IPS-15b (cell line): ENCODE results near the gene CCDC63.
"Not testable (repeated sequence)": the region's sequence is repeated elsewhere in the genome, so short reads cannot be mapped to it uniquely, and the experiment has no call there.

ENCODE experiments used
- H3K27me3 ChIP-seq: one replicate; pipeline ENCODE4 v1.6.1; 2013; ENCODE audit warnings: low read length; ENCODE audit not compliant: control insufficient read depth, insufficient read depth
- H3K36me3 ChIP-seq: one replicate; pipeline ENCODE4 v1.6.1; 2013; ENCODE audit warnings: low read length; ENCODE audit not compliant: control insufficient read depth, insufficient read depth
- H3K4me1 ChIP-seq: one replicate; pipeline ENCODE4 v1.6.1; 2013; ENCODE audit warnings: mild to moderate bottlenecking, low read length; ENCODE audit not compliant: control insufficient read depth, insufficient read depth
- H3K4me3 ChIP-seq: one replicate; pipeline ENCODE4 v1.5.1; 2013; ENCODE audit warnings: low read depth, low read length
- H3K9ac ChIP-seq: one replicate; pipeline ENCODE4 v1.6.1; 2013; ENCODE audit warnings: low read depth, mild to moderate bottlenecking, low read length
- H3K9me3 ChIP-seq: one replicate; pipeline ENCODE4 v1.6.1; 2013; ENCODE audit warnings: mild to moderate bottlenecking, low read length; ENCODE audit not compliant: control insufficient read depth, insufficient read depth

The CCDC63 gene

DNA sequence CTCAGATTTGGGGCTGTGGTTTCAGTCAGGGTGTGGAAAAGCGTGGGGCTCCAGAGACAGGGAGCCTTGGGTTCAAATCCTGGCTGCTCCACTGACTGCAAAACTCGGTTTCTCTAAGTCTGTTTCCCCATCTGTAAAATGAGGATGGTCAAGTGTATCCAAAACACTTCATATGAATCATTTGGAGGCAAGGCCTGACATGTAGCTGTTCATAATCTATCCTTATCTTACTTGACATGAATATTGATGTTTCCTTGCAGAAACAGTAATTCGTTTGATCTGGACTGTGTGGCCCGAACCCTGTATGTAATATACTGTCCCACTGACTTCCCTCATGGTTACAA, 1.5 kb upstream of the CCDC63 start:
- no peak overlapping the region for H3K4me3 ChIP-seq

DNA sequence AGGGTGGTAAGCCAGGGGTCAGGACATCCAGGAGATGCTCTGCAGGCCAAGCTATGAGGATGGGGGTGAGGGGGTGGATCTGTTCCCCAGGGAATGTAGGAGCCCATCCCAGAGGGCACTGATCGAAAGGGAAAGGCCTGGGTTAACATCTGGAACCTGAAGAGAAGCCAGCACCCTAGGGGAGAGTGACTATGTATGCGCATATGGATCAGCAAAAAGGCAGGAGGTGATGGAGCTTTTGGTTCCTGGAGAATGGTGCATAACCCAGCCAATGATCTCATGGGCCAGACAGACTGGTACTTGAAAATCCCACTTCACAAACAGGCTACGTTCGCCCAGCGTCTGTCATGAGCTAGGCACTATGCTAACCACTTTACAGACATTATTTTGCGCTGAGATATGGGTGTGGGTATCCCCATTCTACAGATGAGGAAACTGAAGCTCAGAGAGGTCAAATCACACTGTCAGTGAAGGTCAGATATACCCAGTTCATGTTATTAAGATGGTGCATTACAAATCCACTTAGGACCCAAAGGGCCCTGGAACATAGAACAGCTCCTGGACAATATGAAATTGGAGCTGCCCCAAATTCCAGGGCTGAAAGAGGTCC, 1.6 kb downstream of the CCDC63 start:
- H3K9ac ChIP-seq = no peak overlapping the region

More for the DNA sequence above, 1.5 kb upstream of the CCDC63 start:
- no peaks in the 10 kb centered on the region for H3K4me1 ChIP-seq
- H3K9ac ChIP-seq = no peak overlapping the region
- no peaks in the 10 kb centered on the region for H3K36me3 ChIP-seq
- H3K27me3 ChIP-seq = no peaks in the 10 kb centered on the region
- no peaks in the 10 kb centered on the region for H3K9me3 ChIP-seq

DNA sequence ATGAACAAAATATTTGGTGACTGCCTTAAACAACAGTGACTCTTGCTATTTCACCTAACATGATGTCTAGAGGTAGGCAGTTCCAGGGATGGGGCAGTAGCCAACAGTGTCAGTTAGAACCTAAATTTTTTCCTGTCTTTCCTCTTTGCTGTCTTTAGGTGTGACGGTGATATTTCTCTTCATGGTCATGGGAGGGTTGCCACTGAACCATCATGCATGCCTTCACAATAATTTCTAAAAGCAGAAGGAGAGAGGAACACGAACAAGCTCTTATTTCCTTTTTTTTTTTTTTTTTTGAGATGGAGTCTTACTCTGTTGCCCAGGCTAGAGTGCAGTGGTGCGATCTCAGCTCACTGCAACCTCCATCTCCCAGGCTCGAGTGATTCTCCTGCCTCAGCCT, 2.4 kb downstream of the CCDC63 start:
- H3K4me1 ChIP-seq = no peaks in the 10 kb centered on the region
- H3K4me3 ChIP-seq = no peak overlapping the region
- H3K9me3 ChIP-seq = no peaks in the 10 kb centered on the region
- H3K9ac ChIP-seq = no peak overlapping the region
- H3K27me3 ChIP-seq = no peaks in the 10 kb centered on the region
- no peaks in the 10 kb centered on the region for H3K36me3 ChIP-seq

More for the DNA sequence above, 1.6 kb downstream of the CCDC63 start:
- Histone ChIP-seq H3K4me3 (no peak overlapping the region), H3K4me1 (no peaks in the 10 kb centered on the region), H3K27me3 (no peaks in the 10 kb centered on the region), H3K9me3 (no peaks in the 10 kb centered on the region), H3K36me3 (no peaks in the 10 kb centered on the region)

DNA sequence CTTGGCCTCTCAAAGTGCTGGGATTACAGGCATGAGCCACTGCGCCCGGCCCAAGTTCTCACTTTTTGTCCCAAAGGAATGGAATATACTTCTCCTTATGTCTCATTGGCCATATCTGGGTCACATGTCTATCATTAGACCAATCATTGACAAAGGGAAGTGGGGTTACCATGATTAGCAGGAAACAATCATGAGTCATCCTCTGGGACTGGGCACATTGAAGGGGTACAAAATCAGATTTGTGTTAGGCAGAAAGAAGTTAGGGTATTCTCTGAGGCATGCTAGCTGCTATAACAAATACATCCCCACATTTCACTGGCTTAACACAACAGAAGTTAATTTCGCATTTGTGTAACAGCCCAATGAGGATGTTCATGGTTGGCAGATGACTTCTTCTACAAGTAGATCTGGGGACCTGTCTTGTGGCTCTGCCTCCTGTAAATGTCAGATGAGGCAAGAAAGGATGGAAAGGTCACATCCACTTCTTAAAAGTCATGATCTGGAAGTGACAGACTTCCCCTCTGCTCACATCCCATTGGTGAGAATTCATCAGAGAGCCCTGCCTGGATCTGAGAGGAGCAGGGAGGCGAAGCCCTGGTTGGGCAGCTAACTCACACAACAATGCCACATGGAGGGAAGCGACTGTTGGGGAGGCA, 3.1 kb downstream of the CCDC63 start:
- H3K4me1 ChIP-seq = no peaks in the 10 kb centered on the region
- no peaks in the 10 kb centered on the region for H3K36me3 ChIP-seq
- H3K27me3 ChIP-seq = no peaks in the 10 kb centered on the region
- no peak overlapping the region for H3K9ac ChIP-seq
- H3K4me3 ChIP-seq = no peak overlapping the region
- H3K9me3 ChIP-seq = no peaks in the 10 kb centered on the region

DNA sequence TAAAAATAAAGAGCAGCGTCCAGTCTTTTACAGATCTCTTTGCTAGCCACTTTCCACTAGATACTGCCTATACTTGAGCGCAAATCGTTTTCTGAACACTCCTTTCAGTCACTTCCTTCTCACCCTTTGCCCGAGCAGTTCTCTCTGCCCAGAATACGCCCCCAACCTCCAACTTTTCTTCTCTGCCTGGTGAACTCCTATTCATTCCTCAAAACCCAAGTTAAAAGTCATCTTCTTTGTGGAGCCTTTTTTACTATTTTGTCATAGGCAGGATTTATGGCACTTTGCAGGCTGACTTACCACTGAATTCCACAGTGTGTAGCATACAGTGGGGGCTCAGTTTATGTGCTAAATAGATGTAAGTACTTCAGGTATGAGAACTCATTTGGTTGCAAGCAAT, 4.0 kb downstream of the CCDC63 start:
- Histone ChIP-seq H3K9ac (no peak overlapping the region), H3K27me3 (no peaks in the 10 kb centered on the region), H3K4me3 (no peak overlapping the region), H3K36me3 (no peaks in the 10 kb centered on the region), H3K9me3 (no peaks in the 10 kb centered on the region), H3K4me1 (no peaks in the 10 kb centered on the region)

DNA sequence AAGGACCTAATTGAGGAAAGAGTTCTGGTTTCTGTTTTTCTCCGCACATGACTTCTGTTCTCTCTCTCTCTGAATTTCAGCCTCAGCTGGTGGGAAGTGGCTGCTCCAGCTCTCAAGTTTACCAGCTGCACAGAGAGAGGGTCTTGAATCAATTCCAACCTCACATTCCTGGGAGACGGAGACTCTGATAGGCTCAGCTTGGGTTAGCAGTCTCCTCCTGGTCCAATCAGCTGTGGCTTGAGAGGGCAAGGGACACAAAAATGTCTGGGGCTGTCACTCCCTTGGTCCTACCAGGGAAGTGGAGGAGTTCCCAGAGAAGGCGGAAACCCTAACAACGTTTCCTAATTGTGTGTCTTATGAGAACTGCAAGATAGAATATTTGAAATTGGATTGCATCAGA, 7.0 kb downstream of the CCDC63 start:
- H3K9ac ChIP-seq = no peak overlapping the region
- no peaks in the 10 kb centered on the region for H3K27me3 ChIP-seq
- no peaks in the 10 kb centered on the region for H3K36me3 ChIP-seq
- H3K9me3 ChIP-seq = no peaks in the 10 kb centered on the region
- no peak overlapping the region for H3K4me3 ChIP-seq
- H3K4me1 ChIP-seq = peaks cover 8% of the 10 kb centered on the region

DNA sequence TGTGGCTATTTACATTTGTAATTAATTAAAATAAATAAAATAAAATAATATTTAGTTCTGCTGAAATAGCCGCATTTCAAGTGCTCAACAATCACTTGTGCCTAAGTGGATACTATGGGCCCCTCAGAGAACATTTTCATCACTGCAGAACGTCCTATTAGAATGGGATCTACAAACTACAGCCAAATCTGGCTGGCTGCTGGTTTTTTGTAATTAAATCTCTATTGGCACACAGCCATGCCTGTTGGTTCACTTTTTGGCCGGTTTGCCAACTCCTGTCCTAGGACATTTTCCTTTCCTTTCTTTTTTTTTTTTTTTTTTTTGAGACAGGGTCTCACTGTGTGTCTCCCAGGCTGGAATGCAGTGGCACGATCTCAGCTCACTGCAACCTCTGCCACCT, 9.8 kb downstream of the CCDC63 start:
- peaks cover 12% of the 10 kb centered on the region for H3K4me1 ChIP-seq
- H3K4me3 ChIP-seq = no peak overlapping the region
- H3K36me3 ChIP-seq = no peaks in the 10 kb centered on the region
- H3K27me3 ChIP-seq = no peaks in the 10 kb centered on the region
- no peaks in the 10 kb centered on the region for H3K9me3 ChIP-seq
- H3K9ac ChIP-seq = no peak overlapping the region

DNA sequence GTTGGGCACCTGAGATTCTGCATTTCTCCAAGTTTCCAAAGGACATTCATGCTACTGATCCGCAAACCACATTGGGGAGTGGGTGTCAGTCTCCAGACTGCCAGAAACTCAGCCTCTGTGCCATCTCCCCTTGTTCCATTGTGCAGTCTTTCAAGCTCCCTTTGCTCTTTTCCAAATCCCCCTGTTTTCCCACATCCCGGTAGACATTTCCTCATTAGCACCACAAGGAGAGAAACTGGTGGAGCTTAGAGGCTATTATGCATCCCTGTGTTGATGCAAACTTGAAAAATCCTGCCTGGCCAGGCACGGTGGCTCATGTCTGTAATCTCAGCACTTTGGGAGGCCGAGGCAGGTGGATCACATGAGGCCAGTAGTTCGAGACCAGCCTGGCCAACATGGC, 10.7 kb downstream of the CCDC63 start:
- Histone ChIP-seq H3K4me1 (peaks cover 15% of the 10 kb centered on the region), H3K27me3 (no peaks in the 10 kb centered on the region), H3K36me3 (no peaks in the 10 kb centered on the region), H3K4me3 (no peak overlapping the region), H3K9me3 (no peaks in the 10 kb centered on the region), H3K9ac (no peak overlapping the region)

DNA sequence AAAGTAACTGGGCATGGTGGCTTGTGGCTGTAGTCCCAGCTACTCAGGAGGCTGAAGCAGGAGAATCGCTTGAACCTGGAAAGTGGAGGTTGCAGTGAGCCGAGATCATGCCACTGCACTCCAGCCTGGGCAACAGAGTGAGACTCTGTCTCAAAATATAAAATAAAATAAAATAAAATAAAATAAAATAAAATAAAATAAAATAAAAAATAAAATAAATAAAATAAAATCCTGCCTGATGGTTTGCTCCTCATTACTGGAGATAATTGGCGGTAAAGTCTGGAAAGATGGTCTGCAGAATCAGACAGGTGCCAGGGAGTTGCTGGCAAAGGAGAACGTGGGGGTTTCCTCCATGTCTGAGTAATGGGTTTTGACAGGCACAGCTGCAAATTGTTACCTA, 11.2 kb downstream of the CCDC63 start:
- not testable (repeated sequence) for H3K9me3 ChIP-seq, H3K4me3 ChIP-seq, H3K27me3 ChIP-seq, H3K9ac ChIP-seq, H3K36me3 ChIP-seq
- peaks cover 15% of the 10 kb centered on the region for H3K4me1 ChIP-seq

DNA sequence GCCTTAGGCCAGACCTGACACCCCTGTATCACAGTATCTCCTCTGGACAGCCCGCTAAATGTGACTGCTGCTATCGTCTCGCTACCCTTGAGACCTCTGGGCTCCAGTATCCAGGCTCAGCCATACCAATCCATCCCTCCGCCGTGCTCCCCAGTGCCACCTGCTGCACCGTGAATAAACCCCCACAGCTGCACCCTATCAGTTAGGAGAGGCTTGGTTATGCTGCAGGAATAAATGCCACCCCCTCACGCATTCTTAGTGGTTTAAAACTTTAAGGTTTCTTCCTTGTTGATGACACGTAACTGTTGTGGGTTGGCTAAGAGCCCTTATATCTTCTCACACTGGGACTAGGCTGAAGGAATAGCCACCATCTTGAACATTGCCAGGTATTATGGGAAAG, 12.1 kb downstream of the CCDC63 start:
- Histone ChIP-seq H3K4me3 (no peak overlapping the region), H3K4me1 (peaks cover 15% of the 10 kb centered on the region), H3K36me3 (no peaks in the 10 kb centered on the region), H3K9ac (no peak overlapping the region), H3K9me3 (no peaks in the 10 kb centered on the region), H3K27me3 (no peaks in the 10 kb centered on the region)

DNA sequence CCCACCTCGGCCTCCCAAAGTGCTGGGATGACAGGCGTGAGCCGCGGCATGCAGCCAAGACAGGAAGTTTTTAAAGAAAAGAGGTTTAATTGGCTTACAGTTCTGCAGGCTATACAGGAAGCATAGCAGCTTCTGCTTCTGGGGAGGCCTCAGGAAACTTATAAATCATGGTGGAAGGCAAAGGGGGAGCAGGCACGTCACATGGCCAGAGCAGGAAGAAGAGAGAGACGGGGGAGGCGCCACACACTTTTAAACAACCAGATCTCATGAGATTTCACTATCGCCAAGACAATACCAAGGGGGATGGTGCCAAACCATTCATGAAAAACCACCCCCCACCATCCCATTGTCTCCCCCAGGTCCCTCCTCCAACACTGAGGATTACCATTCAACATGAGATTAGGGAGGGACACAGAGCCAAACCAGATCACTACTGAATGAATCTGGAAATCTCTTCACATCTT, 14.1 kb downstream of the CCDC63 start:
- no peak overlapping the region for H3K9ac ChIP-seq
- peaks cover 15% of the 10 kb centered on the region for H3K4me1 ChIP-seq
- no peak overlapping the region for H3K4me3 ChIP-seq
- no peaks in the 10 kb centered on the region for H3K9me3 ChIP-seq
- H3K27me3 ChIP-seq = no peaks in the 10 kb centered on the region
- H3K36me3 ChIP-seq = no peaks in the 10 kb centered on the region

DNA sequence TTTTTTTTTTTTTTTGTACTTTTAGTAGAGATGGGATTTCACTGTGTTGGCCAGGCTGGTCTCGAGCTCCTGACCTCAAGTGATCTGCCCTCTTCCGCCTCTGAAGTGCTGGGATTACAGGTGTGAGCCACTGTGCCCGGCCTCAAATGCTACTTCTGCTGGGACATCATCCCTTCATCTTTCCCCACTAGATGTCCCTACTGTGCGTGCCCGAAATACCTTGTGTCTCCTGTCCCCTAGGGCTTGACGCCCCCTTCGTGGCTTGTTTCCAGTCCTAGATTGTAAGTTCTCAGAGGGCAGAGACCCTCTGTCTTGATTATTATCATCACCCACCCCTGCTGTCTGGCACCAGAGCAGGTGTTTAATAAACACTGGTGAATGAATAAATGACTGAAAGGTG, 14.9 kb downstream of the CCDC63 start:
- H3K4me3 ChIP-seq = no peak overlapping the region
- no peaks in the 10 kb centered on the region for H3K27me3 ChIP-seq
- H3K36me3 ChIP-seq = no peaks in the 10 kb centered on the region
- H3K9ac ChIP-seq = no peak overlapping the region
- H3K9me3 ChIP-seq = no peaks in the 10 kb centered on the region
- H3K4me1 ChIP-seq = peaks cover 15% of the 10 kb centered on the region
